H1 (cell line): Measurements from ENCODE around the gene GALNT15. TPM values are rescaled to one million over a fixed set of nuclear protein-coding genes. Genes with fewer than 3 reads are reported as not detected.

Experiments used
- CTCF ChIA-PET: fragments of 300-600 bp; sonication (Branson Sonifier 250); formaldehyde crosslinking; loops from one replicate; lab custom pipeline; 2021; ENCODE audit not compliant: partially characterized antibody; lab: Charles Lee
- POLR2A ChIA-PET: fragments of 300-600 bp; sonication (Branson Sonifier 250); formaldehyde crosslinking; loops from one replicate; lab custom pipeline; 2021; ENCODE audit warnings: inconsistent platforms; ENCODE audit not compliant: partially characterized antibody; lab: Charles Lee
- DNase-seq, 2 experiments: peaks; one replicate each; pipeline versions ENCODE4 v3.0.0 to v3.0.0-alpha.2; 2010 to 2022; ENCODE audit warnings: low spot score in 2 of 2, low read depth in 1 of 2, mixed read lengths in 1 of 2
- FAIRE-seq: peaks from 2 replicates; lab custom pipeline; 2011; peaks lifted over from hg19 to GRCh38; lab: Jason Lieb, UNC
- H2AFZ ChIP-seq: 2 replicates; pipeline ENCODE4 v1.8.1; 2012; ENCODE audit warnings: low read length, inconsistent platforms
- H2AK5ac ChIP-seq: 2 replicates; pipeline ENCODE4 v1.6.1; 2013; ENCODE audit warnings: low read depth, low read length
- H2BK120ac ChIP-seq: replicated peaks from 2 replicates; pipeline ENCODE3; 2013; ENCODE audit warnings: low read depth, low read length, inconsistent platforms
- H2BK12ac ChIP-seq: 2 replicates; pipeline ENCODE4 v1.6.1; 2013; ENCODE audit warnings: low read depth, low read length
- H2BK15ac ChIP-seq: 2 replicates; pipeline ENCODE4 v1.6.1; 2013; ENCODE audit warnings: low read length
- H2BK20ac ChIP-seq: 2 replicates; pipeline ENCODE4 v1.6.1; 2013; ENCODE audit warnings: low read length
- H2BK5ac ChIP-seq: 2 replicates; pipeline ENCODE4 v1.6.1; 2013; ENCODE audit warnings: low read depth, low read length
- H3K14ac ChIP-seq: 2 replicates; pipeline ENCODE4 v1.6.1; 2013; ENCODE audit warnings: inconsistent platforms; ENCODE audit not compliant: insufficient read length
- H3K18ac ChIP-seq: 2 replicates; pipeline ENCODE4 v1.6.1; 2013; ENCODE audit warnings: low read length; ENCODE audit errors: extremely low read depth
- H3K23ac ChIP-seq: 2 replicates; pipeline ENCODE4 v1.6.1; 2013; ENCODE audit warnings: inconsistent platforms; ENCODE audit not compliant: insufficient read length
- H3K23me2 ChIP-seq: 2 replicates; pipeline ENCODE4 v1.6.1; 2013; ENCODE audit warnings: low read depth, low read length
- H3K27ac ChIP-seq: 2 replicates; pipeline ENCODE4 v1.6.1; 2011; ENCODE audit warnings: low read depth, low read length, inconsistent platforms
- H3K27me3 ChIP-seq, 4 experiments: replicated peaks in 1 of 4; 1 replicate in 1 of 4; 2 replicates in 3 of 4; pipeline versions ENCODE4 v1.6.1 to v1.8.1; 2011 to 2013; ENCODE audit warnings: low read length in 3 of 4, mild to moderate bottlenecking in 3 of 4, inconsistent platforms in 2 of 4, mixed read lengths in 2 of 4, moderate library complexity in 1 of 4; ENCODE audit not compliant: control insufficient read depth in 3 of 4, insufficient read depth in 3 of 4; ENCODE audit errors: extremely low read depth in 1 of 4
- H3K36me3 ChIP-seq, 4 experiments: 2 replicates each; pipeline versions ENCODE4 v1.6.1 to v1.8.1; 2011 to 2013; ENCODE audit warnings: mild to moderate bottlenecking in 4 of 4, low read length in 3 of 4, moderate library complexity in 2 of 4, control low read depth in 1 of 4, inconsistent platforms in 1 of 4; ENCODE audit not compliant: insufficient read depth in 4 of 4, control insufficient read depth in 2 of 4
- H3K4ac ChIP-seq: replicated peaks from 2 replicates; pipeline ENCODE3; 2013; ENCODE audit warnings: low read length, low read depth, mixed read lengths, inconsistent platforms; ENCODE audit not compliant: insufficient read length
- H3K4me1 ChIP-seq, 4 experiments: replicated peaks in 1 of 4; 1 replicate in 1 of 4; 2 replicates in 3 of 4; pipeline versions ENCODE4 v1.6.1 to v1.8.1; 2011 to 2013; ENCODE audit warnings: low read length in 3 of 4, inconsistent platforms in 2 of 4, mixed read lengths in 1 of 4; ENCODE audit not compliant: insufficient read depth in 4 of 4, control insufficient read depth in 3 of 4
- H3K4me2 ChIP-seq, 2 experiments: 2 replicates each; pipeline versions ENCODE4 v1.6.1 to v1.8.1; 2011 to 2013; ENCODE audit warnings: low read depth in 2 of 2, low read length in 2 of 2, control low read depth in 1 of 2, inconsistent platforms in 1 of 2, mild to moderate bottlenecking in 1 of 2; ENCODE audit not compliant: insufficient read depth in 1 of 2
- H3K4me3 ChIP-seq, 4 experiments: fragments of 200-600, 300-600 bp in 1 of 4; sonication (generic), shearing (Covaris generic), sonication (Bioruptor Twin) in 1 of 4; 2 replicates each; pipeline versions ENCODE4 v1.5.1 to v1.8.1; 2011 to 2016; ENCODE audit warnings: low read length in 4 of 4, low read depth in 3 of 4, control low read depth in 2 of 4, inconsistent platforms in 2 of 4, mild to moderate bottlenecking in 2 of 4, mixed read lengths in 1 of 4, moderate library complexity in 1 of 4; ENCODE audit not compliant: insufficient read depth in 2 of 4; ENCODE audit errors: extremely low read depth in 1 of 4
- H3K56ac ChIP-seq: replicated peaks from 2 replicates; pipeline ENCODE3; 2013; ENCODE audit warnings: low read depth, mild to moderate bottlenecking, mixed read lengths, low read length, inconsistent platforms; ENCODE audit not compliant: insufficient read length
- H3K79me1 ChIP-seq: 2 replicates; pipeline ENCODE4 v1.6.1; 2013; ENCODE audit warnings: low read depth, low read length, control low read depth
- H3K79me2 ChIP-seq, 2 experiments: 2 replicates each; pipeline versions ENCODE4 v1.6.1 to v1.8.1; 2012 to 2013; ENCODE audit warnings: low read length in 2 of 2, mild to moderate bottlenecking in 2 of 2, inconsistent platforms in 1 of 2; ENCODE audit not compliant: insufficient read depth in 2 of 2, control insufficient read depth in 1 of 2
- H3K9ac ChIP-seq, 4 experiments: replicated peaks in 1 of 4; 1 replicate in 1 of 4; 2 replicates in 3 of 4; pipeline versions ENCODE4 v1.6.1 to v1.8.1; 2011 to 2013; ENCODE audit warnings: low read depth in 3 of 4, low read length in 3 of 4, control low read depth in 2 of 4, mild to moderate bottlenecking in 2 of 4, moderate library complexity in 2 of 4, inconsistent platforms in 1 of 4; ENCODE audit errors: extremely low read depth in 1 of 4
- H3K9me3 ChIP-seq, 2 experiments: 2 replicates each; pipeline versions ENCODE4 v1.6.1 to v1.8.1; 2012 to 2013; ENCODE audit warnings: mild to moderate bottlenecking in 2 of 2, moderate library complexity in 2 of 2, control low read depth in 1 of 2, inconsistent platforms in 1 of 2, low read depth in 1 of 2, low read length in 1 of 2, mixed read lengths in 1 of 2; ENCODE audit not compliant: insufficient read depth in 2 of 2
- H4K20me1 ChIP-seq, 2 experiments: replicated peaks in 1 of 2; 2 replicates each; pipeline versions ENCODE3 to v1.8.1; 2011 to 2013; ENCODE audit warnings: inconsistent platforms in 2 of 2, low read length in 2 of 2, mild to moderate bottlenecking in 1 of 2; ENCODE audit not compliant: insufficient read depth in 2 of 2, control insufficient read depth in 1 of 2
- H4K5ac ChIP-seq: 2 replicates; pipeline ENCODE4 v1.6.1; 2013; ENCODE audit warnings: low read length, low read depth, mixed read lengths, inconsistent platforms; ENCODE audit not compliant: insufficient read length
- H4K8ac ChIP-seq: 2 replicates; pipeline ENCODE4 v1.8.0; 2013; ENCODE audit warnings: mild to moderate bottlenecking, moderate library complexity, low read length, inconsistent platforms; ENCODE audit not compliant: insufficient read depth; ENCODE audit errors: extremely low read depth
- H4K91ac ChIP-seq: replicated peaks from 2 replicates; pipeline ENCODE3; 2013; ENCODE audit warnings: low read length, mixed read lengths, inconsistent platforms; ENCODE audit not compliant: insufficient read length
- CBX5 ChIP-seq: fragments of 300-800, 300-1000 bp; sonication (generic); IDR thresholded peaks from 2 replicates; pipeline ENCODE4 v1.7.1; 2016; ENCODE audit warnings: antibody characterized with exemption, low read length, low read depth
- CBX8 ChIP-seq: fragments of 300-800, 300-1000 bp; sonication (generic); IDR thresholded peaks from 2 replicates; pipeline ENCODE4 v1.7.1; 2016; ENCODE audit warnings: low read depth, low read length, borderline replicate concordance
- CHD1 ChIP-seq: IDR thresholded peaks from 2 replicates; pipeline ENCODE4 v1.6.1; 2012; ENCODE audit warnings: low read depth, low read length, improper control_type of control experiment
- EZH2 ChIP-seq: fragments of 200-600 bp; sonication (generic); IDR thresholded peaks from 2 replicates; pipeline ENCODE4 v1.7.1; 2012; ENCODE audit warnings: low read depth, mild to moderate bottlenecking, moderate library complexity, low read length, inconsistent platforms; ENCODE audit not compliant: severe bottlenecking
- GTF2F1 ChIP-seq: IDR thresholded peaks from 2 replicates; pipeline ENCODE4 v1.6.1; 2012; ENCODE audit warnings: low read depth, low read length, improper control_type of control experiment, borderline replicate concordance
- HDAC2 ChIP-seq, 2 experiments: fragments of 300-600 bp in 1 of 2; sonication (generic) in 1 of 2; IDR thresholded peaks; 2 replicates each; pipeline ENCODE4 v1.6.1; 2011 to 2012; ENCODE audit warnings: low read depth in 2 of 2, low read length in 2 of 2, mild to moderate bottlenecking in 2 of 2, moderate library complexity in 2 of 2, borderline replicate concordance in 1 of 2, inconsistent platforms in 1 of 2
- KDM5A ChIP-seq: fragments of 200-600 bp; IDR thresholded peaks from 2 replicates; pipeline ENCODE4 v1.7.1; 2012; ENCODE audit warnings: mild to moderate bottlenecking, low read length, inconsistent platforms, mixed read lengths
- MAFK ChIP-seq: IDR thresholded peaks from 2 replicates; pipeline ENCODE4 v1.6.1; 2012; ENCODE audit warnings: low read depth, mild to moderate bottlenecking, improper control_type of control experiment, low read length
- SIRT6 ChIP-seq: IDR thresholded peaks from one replicate; pipeline ENCODE4 v1.7.1; 2012; ENCODE audit warnings: low read length, inconsistent platforms
- WGBS, 2 experiments: shearing (Covaris generic) in 1 of 2; methylation state at CpG; one replicate each; pipeline versions ENCODE4 v1.1.6 to v1.1.7; 2013 to 2015; ENCODE audit warnings: low lambda C conversion rate in 2 of 2, mixed read lengths in 2 of 2, inconsistent platforms in 1 of 2, low coverage in 1 of 2, missing lambda C conversion rate in 1 of 2; ENCODE audit not compliant: insufficient replicate concordance in 2 of 2, insufficient coverage in 1 of 2, insufficient read length in 1 of 2; ENCODE audit errors: extremely low coverage in 1 of 2, missing lambda C conversion rate in 1 of 2; 5-methylcytosine and 5-hydroxymethylcytosine counted together
- polyA plus RNA-seq, 7 experiments: library from polyadenylated mRNA; depleted of rRNA in 3 of 7; stranded (reverse) in 5 of 7; unstranded in 2 of 7; fragments of >200 nt in 5 of 7; fragments of 200-250 nt in 2 of 7; gene quantifications; 1 replicate in 5 of 7; 2 replicates in 1 of 7; 4 replicates in 1 of 7; pipeline versions ENCODE4 v1.2.1 to v1.2.3, GENCODE V29; 2011 to 2013; ENCODE audit warnings: missing spikeins in 2 of 7, mixed read lengths in 2 of 7
- total RNA-seq: library from RNA; stranded (reverse); fragmentation: NEBNext Ultra II Directional; extraction: Animal tissue kit (Norgen Biotek cat#: 25700); gene quantifications from 2 replicates; pipeline ENCODE4 v1.2.1, GENCODE V29; 2021
- TF ChIP-seq, protein P1 (sequence below): IDR thresholded peaks from 2 replicates; pipeline ENCODE4 v1.6.1; 2011; ENCODE audit warnings: low read length, improper control_type of control experiment
- TF ChIP-seq, protein P2 (sequence below): IDR thresholded peaks from 2 replicates; pipeline ENCODE4 v1.6.1; 2012; ENCODE audit warnings: inconsistent platforms

GALNT15 gene
- total and polyA plus RNA-seq, 2 of the 8 experiments (the other 6 are each of a cell fraction or from before 2014, with no cell fraction given), result 0.02 TPM; not detected in 1

DNA sequence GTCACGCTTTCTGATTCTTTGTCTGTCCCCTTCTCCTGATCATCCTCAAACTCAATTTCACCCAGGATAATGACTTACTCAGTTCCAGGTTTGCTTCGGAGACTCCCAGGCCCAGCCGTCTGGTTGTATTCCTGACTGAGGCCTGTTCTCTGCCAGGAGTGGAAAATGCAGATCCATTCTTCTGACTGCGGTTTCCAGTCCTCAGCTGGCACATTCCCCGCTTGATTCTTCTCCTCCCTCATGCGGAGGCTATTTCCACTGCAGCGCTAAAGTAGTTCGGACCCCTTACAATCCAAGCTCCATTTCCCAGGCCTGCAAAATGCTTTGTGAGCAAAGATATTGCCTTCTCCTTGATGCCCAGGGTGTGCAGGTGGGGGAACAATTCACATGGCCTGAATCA lies 47.2 kb upstream of the GALNT15 start:
- H3K27ac ChIP-seq, result no peak overlapping the region
- no peak for FAIRE-seq
- H3K14ac ChIP-seq, result no peak overlapping the region
- no peak overlapping the region for H2BK20ac ChIP-seq
- 88% methylated on average over 8 of the region's 8 CpGs; no CpG with 5 or more reads in 1 of the 2 experiments for WGBS, 2 experiments
- no peak overlapping the region for H2BK15ac ChIP-seq
- H3K36me3 ChIP-seq, result no peaks in the 10 kb centered on the region
- no peak overlapping the region for H4K5ac ChIP-seq
- H3K9me3 ChIP-seq, result 0 out of 4 replicates have a peak, but pooled peaks cover 0 to 2% of the 10 kb centered on the region in 2 experiments
- no peaks in the 10 kb centered on the region for H3K27me3 ChIP-seq
- H3K23ac ChIP-seq, result no peak overlapping the region
- H4K20me1 ChIP-seq, result no peaks in the 10 kb centered on the region
- H3K9ac ChIP-seq, result no peak overlapping the region
- H3K23me2 ChIP-seq, result no peaks in the 10 kb centered on the region
- no peaks in the 10 kb centered on the region for H3K79me2 ChIP-seq
- H2BK5ac ChIP-seq, result no peak overlapping the region
- POLR2A ChIA-PET, result no interaction called here
- H3K79me1 ChIP-seq, result no peaks in the 10 kb centered on the region
- CTCF ChIA-PET, result interaction anchor here (1.1 kb wide), 1 partner anchor 51 kb away, joined by 3 read pairs; no protein-coding TSS in a partner anchor
- no peak overlapping the region for H2AK5ac ChIP-seq
- H3K56ac ChIP-seq, result no peak overlapping the region
- H2AFZ ChIP-seq, result no peak overlapping the region
- no peak for DNase-seq
- no peak overlapping the region for H3K4ac ChIP-seq
- H2BK12ac ChIP-seq, result no peak overlapping the region
- H3K4me1 ChIP-seq, result no peaks in the 10 kb centered on the region; a peak in 1 of 7 replicates
- no peak overlapping the region for H4K8ac ChIP-seq
- H4K91ac ChIP-seq, result no peak overlapping the region
- no peak overlapping the region for H3K4me3 ChIP-seq
- H2BK120ac ChIP-seq, result no peak overlapping the region
- H3K4me2 ChIP-seq, result no peak overlapping the region
- H3K18ac ChIP-seq, result no peak overlapping the region
- no peak for TF ChIP-seq CBX5
- TF ChIP-seq, protein P1, sequence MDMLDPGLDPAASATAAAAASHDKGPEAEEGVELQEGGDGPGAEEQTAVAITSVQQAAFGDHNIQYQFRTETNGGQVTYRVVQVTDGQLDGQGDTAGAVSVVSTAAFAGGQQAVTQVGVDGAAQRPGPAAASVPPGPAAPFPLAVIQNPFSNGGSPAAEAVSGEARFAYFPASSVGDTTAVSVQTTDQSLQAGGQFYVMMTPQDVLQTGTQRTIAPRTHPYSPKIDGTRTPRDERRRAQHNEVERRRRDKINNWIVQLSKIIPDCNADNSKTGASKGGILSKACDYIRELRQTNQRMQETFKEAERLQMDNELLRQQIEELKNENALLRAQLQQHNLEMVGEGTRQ, result no peak
- no peak for TF ChIP-seq EZH2
- no peak for TF ChIP-seq MAFK
- TF ChIP-seq CHD1, result no peak
- no peak for TF ChIP-seq HDAC2 (IDR thresholded peaks at IDR 0.05; ENCODE audit: borderline replicate concordance in 1 of 2, low read depth in 2 of 2, low read length in 2 of 2)
- TF ChIP-seq GTF2F1, result no peak
- no peak for TF ChIP-seq KDM5A
- TF ChIP-seq CBX8, result no peak
- TF ChIP-seq SIRT6, result no peak
- TF ChIP-seq, protein P2, sequence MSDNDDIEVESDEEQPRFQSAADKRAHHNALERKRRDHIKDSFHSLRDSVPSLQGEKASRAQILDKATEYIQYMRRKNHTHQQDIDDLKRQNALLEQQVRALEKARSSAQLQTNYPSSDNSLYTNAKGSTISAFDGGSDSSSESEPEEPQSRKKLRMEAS, result no peak
